Fibroblast of lung (primary cell): Measurements from ENCODE around the gene SLC5A12. TPM values are rescaled to one million over a fixed set of nuclear protein-coding genes. Genes with fewer than 3 reads are reported as not detected.
A peak's percentile ranks its signal among the peaks of the same experiment; 100 is the strongest.
"Not testable (repeated sequence)": the region's sequence is repeated elsewhere in the genome, so short reads cannot be mapped to it uniquely, and the experiment has no call there.

ENCODE experiments used
- DNase-seq, 2 donors: peaks; one replicate each; pipeline versions ENCODE4 v3.0.0 to v3.0.0-alpha.2; 2010; ENCODE audit warnings: low read depth in 2 of 2
- H2AFZ ChIP-seq: 2 replicates; pipeline ENCODE4 v1.5.1; 2012; ENCODE audit warnings: low read length, control low read depth, inconsistent platforms
- H3K27ac ChIP-seq: 2 replicates; pipeline ENCODE4 v1.5.1; 2011; ENCODE audit warnings: low read length, control low read depth; ENCODE audit not compliant: insufficient read depth
- H3K27me3 ChIP-seq: 2 replicates; pipeline ENCODE4 v1.5.1; 2011; ENCODE audit warnings: mild to moderate bottlenecking, low read length; ENCODE audit not compliant: control insufficient read depth, insufficient read depth
- H3K36me3 ChIP-seq: 2 replicates; pipeline ENCODE4 v1.5.1; 2011; ENCODE audit warnings: low read length; ENCODE audit not compliant: control insufficient read depth, insufficient read depth
- H3K4me1 ChIP-seq: 2 replicates; pipeline ENCODE4 v1.5.1; 2011; ENCODE audit warnings: low read length; ENCODE audit not compliant: control insufficient read depth, insufficient read depth; ENCODE audit errors: extremely low read depth
- H3K4me2 ChIP-seq: 2 replicates; pipeline ENCODE4 v1.5.1; 2011; ENCODE audit warnings: low read length, control low read depth; ENCODE audit not compliant: insufficient read depth; ENCODE audit errors: extremely low read depth
- H3K4me3 ChIP-seq, 4 experiments: fragments of 200-600 bp in 1 of 4; sonication (generic) in 1 of 4; replicated peaks in 1 of 4; 2 replicates each; pipeline ENCODE4 v1.5.1; 2011 to 2016; ENCODE audit warnings: low read length in 4 of 4, low read depth in 3 of 4, mild to moderate bottlenecking in 3 of 4, control low read depth in 2 of 4, inconsistent platforms in 1 of 4, mixed read lengths in 1 of 4; ENCODE audit not compliant: insufficient read depth in 1 of 4; ENCODE audit errors: control extremely low read depth in 1 of 4
- H3K79me2 ChIP-seq: 2 replicates; pipeline ENCODE4 v1.5.1; 2012; ENCODE audit warnings: mild to moderate bottlenecking, low read length, inconsistent platforms; ENCODE audit not compliant: control insufficient read depth, insufficient read depth
- H3K9ac ChIP-seq: 2 replicates; pipeline ENCODE4 v1.5.1; 2011; ENCODE audit warnings: mild to moderate bottlenecking, low read length, control low read depth; ENCODE audit not compliant: insufficient read depth
- H3K9me3 ChIP-seq: 2 replicates; pipeline ENCODE4 v1.5.1; 2012; ENCODE audit warnings: low read depth, low read length; ENCODE audit not compliant: control insufficient read depth, insufficient read depth
- H4K20me1 ChIP-seq: 2 replicates; pipeline ENCODE4 v1.5.1; 2011; ENCODE audit warnings: low read length; ENCODE audit not compliant: control insufficient read depth, insufficient read depth; ENCODE audit errors: extremely low read depth
- CTCF ChIP-seq, 2 donors: IDR thresholded peaks in 1 of 2; conservative IDR thresholded peaks in 1 of 2; 1 replicate in 1 of 2; 2 replicates in 1 of 2; pipeline ENCODE4 v1.5.1; 2011 to 2012; ENCODE audit warnings: low read length in 2 of 2, control low read depth in 1 of 2, inconsistent platforms in 1 of 2, low read depth in 1 of 2, mild to moderate bottlenecking in 1 of 2
- EZH2 ChIP-seq: IDR thresholded peaks from 2 replicates; pipeline ENCODE4 v1.5.1; 2012; ENCODE audit warnings: low read length, control low read depth, mild to moderate bottlenecking; ENCODE audit errors: missing control alignments
- polyA plus RNA-seq, 2 donors: library from polyadenylated mRNA; depleted of rRNA in 1 of 2; stranded (reverse) in 1 of 2; unstranded in 1 of 2; fragments of >200 nt; gene quantifications; 2 replicates each; pipeline ENCODE4 v1.2.1, GENCODE V29; 2011 to 2012; ENCODE audit warnings: missing spikeins in 1 of 2
- total RNA-seq: library from RNA; depleted of rRNA; stranded (reverse); fragments of >200 nt; gene quantifications from 2 replicates; pipeline ENCODE4 v1.2.1, GENCODE V29; 2014

The SLC5A12 gene
- total and polyA plus RNA-seq, 2 donors (not counting 1 experiment from before 2014, with no cell fraction given): under 0.01 to 0.03 TPM

GRCh38 chr11:26649884-26650283, 72.0 kb downstream of the SLC5A12 start:
- H3K36me3 ChIP-seq: no peaks in the 10 kb centered on the region
- peak overlapping the region; percentile 38 for H2AFZ ChIP-seq
- H3K79me2 ChIP-seq: no peaks in the 10 kb centered on the region
- peak; percentile 55 to 81 for DNase-seq
- H3K9ac ChIP-seq: no peak overlapping the region
- no peaks in the 10 kb centered on the region for H3K9me3 ChIP-seq
- peak overlapping the region in 1 of 4 experiments; percentile 34 for H3K4me3 ChIP-seq
- no peaks in the 10 kb centered on the region for H3K27me3 ChIP-seq
- H4K20me1 ChIP-seq: no peaks in the 10 kb centered on the region
- H3K27ac ChIP-seq: no peak overlapping the region
- TF ChIP-seq CTCF (conservative IDR thresholded peaks at IDR 0.05 in 1 of 2, IDR thresholded peaks at IDR 0.05 in 1 of 2; ENCODE audit: low read depth in 1 of 2, low read length in 2 of 2): peak; percentile 58 to 76
- TF ChIP-seq EZH2: no peak
- no peaks in the 10 kb centered on the region for H3K4me1 ChIP-seq
- H3K4me2 ChIP-seq: peak overlapping the region; percentile 15

GRCh38 chr11:26643314-26643713, 78.5 kb downstream of the SLC5A12 start:
- DNase-seq, H3K27ac ChIP-seq, H2AFZ ChIP-seq, H3K9ac ChIP-seq, H3K79me2 ChIP-seq, H3K4me2 ChIP-seq, H3K36me3 ChIP-seq, H3K4me1 ChIP-seq, H4K20me1 ChIP-seq, H3K4me3 ChIP-seq, H3K9me3 ChIP-seq, H3K27me3 ChIP-seq: not testable (repeated sequence)

- Histone ChIP-seq H3K27me3 (no peaks in the 10 kb centered on the region), H3K4me3 (no peak overlapping the region), H3K36me3 (no peaks in the 10 kb centered on the region), H3K27ac (no peak overlapping the region), H4K20me1 (no peaks in the 10 kb centered on the region), H3K4me1 (no peaks in the 10 kb centered on the region), H3K9me3 (no peaks in the 10 kb centered on the region), H3K4me2 (no peak overlapping the region), H3K9ac (no peak overlapping the region), H3K79me2 (no peaks in the 10 kb centered on the region), H2AFZ (no peak overlapping the region)
- TF ChIP-seq EZH2: no peak
- no peak for TF ChIP-seq CTCF (conservative IDR thresholded peaks at IDR 0.05 in 1 of 2, IDR thresholded peaks at IDR 0.05 in 1 of 2; ENCODE audit: low read depth in 1 of 2, low read length in 2 of 2)
- DNase-seq: no peak
Observed at GRCh38 chr11:26632691-26633159, 89.1 kb downstream of the SLC5A12 start.
